ENCODE data around the gene MBD3L1. TPM values are rescaled to one million over a fixed set of nuclear protein-coding genes. Genes with fewer than 3 reads are reported as not detected.

Gene MBD3L1
- total and polyA plus RNA-seq, 9 donors, result not detected

GRCh38 chr19:8890260-8890659, 58.1 kb downstream of the MBD3L1 start:
- TF ChIP-seq EP300 (IDR thresholded peaks at IDR 0.05), result no peak
- TF ChIP-seq CTCF (IDR thresholded peaks at IDR 0.05), result no peak
- no peak for TF ChIP-seq POLR2A (IDR thresholded peaks at IDR 0.05)
- H3K9me3 ChIP-seq, result no peaks in the 10 kb centered on the region
- no peak overlapping the region for H3K4me3 ChIP-seq
- DNase-seq, result no peak
- H3K4me1 ChIP-seq (ENCODE audit: insufficient read depth), result no peaks in the 10 kb centered on the region
- no peak overlapping the region for H3K27ac ChIP-seq
- no peaks in the 10 kb centered on the region for H3K36me3 ChIP-seq
- H3K27me3 ChIP-seq, result no peaks in the 10 kb centered on the region
- intact Hi-C loops (cut with DNase I), result no loop called here

Other genes starting within 250 kb of the MBD3L1 start
- gene ADAMTS10, start 221.7 kb upstream of the MBD3L1 start, total RNA-seq, result 10 to 100 TPM; 22.4 to 49.3 (median 37.4) TPM
- gene ADAMTS10, start 221.7 kb upstream of the MBD3L1 start, polyA plus RNA-seq, result 10 to 100 TPM in 1 of 2 donors, 1 to 10 TPM in 1; 6.2 to 37.5 TPM
- not detected for gene NFILZ, start 201.7 kb upstream of the MBD3L1 start, total RNA-seq
- not detected for gene NFILZ, start 201.7 kb upstream of the MBD3L1 start, polyA plus RNA-seq
- gene ACTL9, start 133.6 kb upstream of the MBD3L1 start, total RNA-seq, result not detected
- not detected for gene ACTL9, start 133.6 kb upstream of the MBD3L1 start, polyA plus RNA-seq
- gene OR2Z1, start 110.7 kb upstream of the MBD3L1 start, total RNA-seq, result not detected
- not detected for gene OR2Z1, start 110.7 kb upstream of the MBD3L1 start, polyA plus RNA-seq
- gene ZNF558, start 73 bp upstream of the MBD3L1 start, total RNA-seq, result 10 to 100 TPM; 28.0 to 44.2 (median 34.4) TPM
- gene ZNF558, start 73 bp upstream of the MBD3L1 start, polyA plus RNA-seq, result 10 to 100 TPM; 15.8 to 21.0 TPM
- gene MUC16, start 178.0 kb downstream of the MBD3L1 start, total RNA-seq, result 10 to 100 TPM in 1 of 7 donors, 1 to 10 TPM in 4, under 1 TPM in 2; 0.13 to 52.8 (median 4.0) TPM
- under 1 TPM; 0.30 to 0.40 TPM for gene MUC16, start 178.0 kb downstream of the MBD3L1 start, polyA plus RNA-seq